OCI-LY7 (cell line): Measurements from ENCODE around the gene EPB41. TPM values are rescaled to one million over a fixed set of nuclear protein-coding genes. Genes with fewer than 3 reads are reported as not detected.
"Not testable (repeated sequence)": the region's sequence is repeated elsewhere in the genome, so short reads cannot be mapped to it uniquely, and the experiment has no call there.

Source experiments
- BruUV-seq: library from RNA; stranded (reverse); fragments of 400-500 nt; replicated peaks from 2 replicates; lab custom pipeline; 2021; lab: Mats Ljungman, UMichigan
- CTCF ChIA-PET: fragments of 300-600 bp; sonication (Branson Sonifier 250); formaldehyde crosslinking; loops from one replicate; lab custom pipeline; 2022; ENCODE audit warnings: antibody characterized with exemption; ENCODE audit not compliant: unreplicated experiment; lab: Charles Lee
- POLR2A ChIA-PET: fragments of 300-600 bp; sonication (Branson Sonifier 250); formaldehyde crosslinking; loops from one replicate; lab custom pipeline; 2022; ENCODE audit warnings: antibody characterized with exemption; lab: Charles Lee
- DNase-seq: peaks from one replicate; pipeline ENCODE4 v3.0.0-alpha.2; 2015; ENCODE audit warnings: low spot score
- H2AFZ ChIP-seq: fragments of 200-600 bp; sonication (generic), shearing (Covaris generic); 2 replicates; pipeline ENCODE4 v1.6.1; 2014; ENCODE audit warnings: mild to moderate bottlenecking, antibody characterized with exemption, low read length, moderate library complexity
- H3K27ac ChIP-seq: fragments of 200-600 bp; sonication (generic); 2 replicates; pipeline ENCODE4 v1.5.1; 2014; ENCODE audit warnings: mixed run types, low read depth, mild to moderate bottlenecking, moderate library complexity, low read length, inconsistent platforms; ENCODE audit not compliant: poor library complexity, severe bottlenecking
- H3K36me3 ChIP-seq: fragments of 200-600 bp; sonication (generic); 2 replicates; pipeline ENCODE4 v1.6.1; 2014; ENCODE audit warnings: mild to moderate bottlenecking, antibody characterized with exemption, low read length, moderate library complexity, mixed read lengths; ENCODE audit not compliant: insufficient read depth
- H3K4me1 ChIP-seq: fragments of 200-600 bp; sonication (generic); 2 replicates; pipeline ENCODE4 v1.5.1; 2014; ENCODE audit warnings: mild to moderate bottlenecking, low read length; ENCODE audit not compliant: insufficient read depth, poor library complexity, severe bottlenecking
- H3K4me2 ChIP-seq: fragments of 200-600 bp; sonication (generic); 2 replicates; pipeline ENCODE4 v1.6.1; 2014; ENCODE audit warnings: mild to moderate bottlenecking, low read length
- H3K4me3 ChIP-seq: fragments of 200-600 bp; sonication (generic); 2 replicates; pipeline ENCODE4 v1.5.1; 2014; ENCODE audit warnings: mild to moderate bottlenecking, low read depth, low read length; ENCODE audit not compliant: poor library complexity, severe bottlenecking
- H3K79me2 ChIP-seq: fragments of 200-600 bp; sonication (generic); 2 replicates; pipeline ENCODE4 v1.6.1; 2016; ENCODE audit warnings: low read depth, mild to moderate bottlenecking, low read length, moderate library complexity, mixed read lengths; ENCODE audit not compliant: insufficient read depth
- H3K9me2 ChIP-seq: fragments of 200-600 bp; sonication (generic); 2 replicates; pipeline ENCODE4 v1.6.1; 2016; ENCODE audit warnings: mild to moderate bottlenecking, low read length, mixed read lengths; ENCODE audit not compliant: insufficient read depth
- H3K9me3 ChIP-seq: fragments of 200-600 bp; sonication (generic); 2 replicates; pipeline ENCODE4 v1.6.1; 2014; ENCODE audit warnings: mild to moderate bottlenecking, mixed run types, low read length, mixed read lengths
- H4K20me1 ChIP-seq: fragments of 200-600 bp; sonication (generic); 2 replicates; pipeline ENCODE4 v1.6.1; 2014; ENCODE audit warnings: mild to moderate bottlenecking, antibody characterized with exemption, low read length, moderate library complexity, mixed read lengths; ENCODE audit not compliant: insufficient read depth
- CTCF ChIP-seq: fragments of 200-600 bp; sonication (generic); conservative IDR thresholded peaks from 2 replicates; pipeline ENCODE4 v1.5.1; 2014; ENCODE audit warnings: mild to moderate bottlenecking, antibody characterized with exemption, low read length, moderate library complexity, mixed read lengths
- EZH2phosphoT487 ChIP-seq: fragments of 200-600 bp; sonication (generic); IDR thresholded peaks from 2 replicates; pipeline ENCODE4 v1.6.1; 2018; ENCODE audit warnings: low read depth, borderline replicate concordance, mild to moderate bottlenecking, mixed run types, antibody characterized with exemption, low read length, moderate library complexity, mixed read lengths
- intact Hi-C: fragments of 100-400 bp; cut with micrococcal nuclease; formaldehyde crosslinking; loops from one replicate; pipeline ENCODE4 v1.10.0; 2022; ENCODE audit not compliant: unreplicated experiment
- total RNA-seq, 2 experiments: library from RNA; depleted of rRNA in 1 of 2; stranded (reverse); fragments of >200 nt in 1 of 2; shearing (Covaris generic) in 1 of 2; gene quantifications; 2 replicates each; pipeline ENCODE4 v1.2.3, GENCODE V29; 2014 to 2022

EPB41 gene
- total RNA-seq, 2 experiments from 2014 or later: 102 to 103 TPM

- DNase-seq: no peak
- Histone ChIP-seq H3K9me2 (no peaks in the 10 kb centered on the region), H3K4me3 (no peak overlapping the region), H3K79me2 (no peaks in the 10 kb centered on the region), H3K4me1 (no peaks in the 10 kb centered on the region), H3K27ac (no peak overlapping the region), H3K9me3 (no peaks in the 10 kb centered on the region), H3K36me3 (peaks cover 55% of the 10 kb centered on the region), H4K20me1 (no peaks in the 10 kb centered on the region), H3K4me2 (no peak overlapping the region), H2AFZ (no peak overlapping the region)
- no peak for TF ChIP-seq CTCF
- no peak for TF ChIP-seq EZH2phosphoT487
- intact Hi-C loops: no loop called here
- CTCF ChIA-PET: no interaction called here
- BruUV-seq: no TSS peak
- POLR2A ChIA-PET: no interaction called here
Measured at GRCh38 chr1:29044010-29044409, 129.6 kb downstream of the EPB41 start.

- H3K9me2 ChIP-seq, H3K79me2 ChIP-seq, intact Hi-C loops, DNase-seq, H3K9me3 ChIP-seq, H3K4me3 ChIP-seq, H3K4me1 ChIP-seq, H4K20me1 ChIP-seq, BruUV-seq, H3K27ac ChIP-seq, CTCF ChIA-PET, H3K4me2 ChIP-seq, H2AFZ ChIP-seq: not testable (repeated sequence)
- POLR2A ChIA-PET: interaction anchor here (1.1 kb wide), 1 partner anchor 12 kb away, joined by 4 read pairs; no protein-coding TSS in a partner anchor
- peaks cover 39% of the 10 kb centered on the region for H3K36me3 ChIP-seq
Measured at GRCh38 chr1:29045663-29046062, 131.3 kb downstream of the EPB41 start.

- H2AFZ ChIP-seq: no peak overlapping the region
- H3K79me2 ChIP-seq: no peaks in the 10 kb centered on the region
- CTCF ChIA-PET: interaction anchor here (0.6 kb wide), 2 partner anchors 11 to 154 kb away, joined by 3 read pairs; no protein-coding TSS in a partner anchor
- intact Hi-C loops: no loop called here
- H3K9me2 ChIP-seq: no peaks in the 10 kb centered on the region
- no peak overlapping the region for H3K4me2 ChIP-seq
- DNase-seq: no peak
- BruUV-seq: no TSS peak
- H3K4me3 ChIP-seq: no peak overlapping the region
- no peak overlapping the region for H3K27ac ChIP-seq
- no peaks in the 10 kb centered on the region for H3K4me1 ChIP-seq
- peaks cover 30% of the 10 kb centered on the region for H3K36me3 ChIP-seq
- POLR2A ChIA-PET: interaction anchor here (0.7 kb wide), 1 partner anchor 142 kb away, joined by 3 read pairs; no protein-coding TSS in a partner anchor
- H3K9me3 ChIP-seq: no peaks in the 10 kb centered on the region
- H4K20me1 ChIP-seq: no peaks in the 10 kb centered on the region
- TF ChIP-seq CTCF: no peak
- TF ChIP-seq EZH2phosphoT487: no peak
Measured at GRCh38 chr1:29047142-29047541, 132.8 kb downstream of the EPB41 start.
